Left lobe of liver (tissue), 2 donors: ENCODE data around the gene CELA2B. TPM values are rescaled to one million over a fixed set of nuclear protein-coding genes. Genes with fewer than 3 reads are reported as not detected.
"Not testable (repeated sequence)": the region's sequence is repeated elsewhere in the genome, so short reads cannot be mapped to it uniquely, and the experiment has no call there.

Experiments
- ATAC-seq: fragments of 200-7000 bp; cut with Tn5 transposase; one replicate; pipeline ENCODE4 v1.9.1; 2020; ENCODE audit warnings: mild to moderate bottlenecking, moderate library complexity
- DNase-seq: peaks from one replicate; pipeline ENCODE4 v3.0.0-alpha.2; 2020; ENCODE audit warnings: low spot score
- total RNA-seq: library from RNA; stranded (reverse); gene quantifications from one replicate; pipeline ENCODE4 v1.2.1, GENCODE V29; 2021
- donor health status: DM: no; HTN: no; CAD: no; lungs with moderate emphysema.
- donor health status: DM: no; HTN: yes; CAD: no.

Gene CELA2B
- total RNA-seq, 1 donor from 2014 or later: 0.83 TPM

GRCh38 chr1:15492596-15492995, 16.7 kb downstream of the CELA2B start:
- ATAC-seq: no peak
- DNase-seq: no peak

GRCh38 chr1:15493869-15494390, 18.0 kb downstream of the CELA2B start:
- ATAC-seq: no peak
- DNase-seq: no peak

- ATAC-seq (no peak), DNase-seq (no peak)
These were observed 24.6 kb downstream of the CELA2B start for GRCh38 chr1:15500184-15501178.

- no peak for DNase-seq
- peak; percentile 72 for ATAC-seq
These were observed 25.5 kb downstream of the CELA2B start for GRCh38 chr1:15501208-15502032.

- no peak for ATAC-seq
These were observed 28.5 kb downstream of the CELA2B start for GRCh38 chr1:15504436-15504835.

GRCh38 chr1:15506831-15507230, 30.9 kb downstream of the CELA2B start:
- DNase-seq: no peak
- ATAC-seq: no peak

More at GRCh38 chr1:15504436-15504835, 28.5 kb downstream of the CELA2B start:
- DNase-seq: no peak

- DNase-seq (no peak), ATAC-seq (no peak)
These were observed 31.4 kb downstream of the CELA2B start for GRCh38 chr1:15507278-15507677.

GRCh38 chr1:15508700-15509487, 33.0 kb downstream of the CELA2B start:
- DNase-seq (no peak), ATAC-seq (no peak)

GRCh38 chr1:15509586-15509985, 33.7 kb downstream of the CELA2B start:
- ATAC-seq (no peak), DNase-seq (no peak)

GRCh38 chr1:15510611-15511405, 34.9 kb downstream of the CELA2B start:
- no peak for DNase-seq
- ATAC-seq: no peak

- no peak for ATAC-seq
These were observed 37.3 kb downstream of the CELA2B start for GRCh38 chr1:15513192-15513591.

GRCh38 chr1:15513919-15514318, 38.0 kb downstream of the CELA2B start:
- DNase-seq (no peak), ATAC-seq (no peak)

More at GRCh38 chr1:15513192-15513591, 37.3 kb downstream of the CELA2B start:
- DNase-seq: no peak

- DNase-seq, ATAC-seq: not testable (repeated sequence)
These were observed 38.7 kb downstream of the CELA2B start for GRCh38 chr1:15514557-15514956.

GRCh38 chr1:15515022-15515663, 39.2 kb downstream of the CELA2B start:
- no peak for ATAC-seq
- DNase-seq: no peak

- DNase-seq (peak; percentile 16), ATAC-seq (no peak)
These were observed 43.7 kb downstream of the CELA2B start for GRCh38 chr1:15519625-15520024.

- ATAC-seq: not testable (repeated sequence)
- DNase-seq: peak; percentile 33
These were observed 45.5 kb downstream of the CELA2B start for GRCh38 chr1:15521206-15521906.

GRCh38 chr1:15522551-15522950, 46.6 kb downstream of the CELA2B start:
- peak; percentile 42 for DNase-seq

More at GRCh38 chr1:15522551-15522950, 46.6 kb downstream of the CELA2B start:
- ATAC-seq: no peak
